HepG2 (cell line): Measurements from ENCODE around the gene CSNK2A1. TPM values are rescaled to one million over a fixed set of nuclear protein-coding genes. Genes with fewer than 3 reads are reported as not detected.

Experiments used
- ATF7 ChIP-seq, 2 experiments: fragments of 450-650 bp in 1 of 2; sonication (generic) in 1 of 2; formaldehyde crosslinking in 1 of 2; IDR thresholded peaks; 2 replicates each; pipeline versions ENCODE4 v1.4.0 to v1.6.1; 2016 to 2020; ENCODE audit warnings: antibody characterized with exemption in 1 of 2, mild to moderate bottlenecking in 1 of 2, missing genetic modification reagents in 1 of 2
- CCAR2 ChIP-seq: fragments of 200-400 bp; formaldehyde crosslinking; optimal IDR thresholded peaks from 2 replicates; pipeline ENCODE3; 2018; ENCODE audit warnings: low read depth, mild to moderate bottlenecking, low read length, moderate library complexity
- CCDC6 ChIP-seq: sonication (generic); formaldehyde crosslinking; IDR thresholded peaks from 2 replicates; pipeline ENCODE4 v1.8.1; 2022; ENCODE audit warnings: mild to moderate bottlenecking, missing genetic modification reagents, moderate library complexity
- CEBPB ChIP-seq: IDR thresholded peaks from 2 replicates; pipeline ENCODE4 v1.6.1; 2011; ENCODE audit warnings: low read depth, low read length, improper control_type of control experiment, borderline replicate concordance
- CREB1 ChIP-seq, 2 experiments: fragments of 450-650 bp in 1 of 2; IDR thresholded peaks; 2 replicates each; pipeline ENCODE4 v1.6.1; 2016 to 2017; ENCODE audit warnings: control low read depth in 1 of 2, mild to moderate bottlenecking in 1 of 2, missing compliant biosample characterization in 1 of 2, missing genetic modification characterization in 1 of 2
- RORA ChIP-seq: sonication (generic); formaldehyde crosslinking; IDR thresholded peaks from 2 replicates; pipeline ENCODE4 v1.5.0; 2020; ENCODE audit warnings: mild to moderate bottlenecking, missing genetic modification reagents, moderate library complexity
- SNAPC2 ChIP-seq: sonication (generic); formaldehyde crosslinking; IDR thresholded peaks from 2 replicates; pipeline ENCODE4 v1.8.1; 2022; ENCODE audit warnings: mild to moderate bottlenecking, missing genetic modification reagents
- SNAPC5 ChIP-seq: sonication (generic); formaldehyde crosslinking; IDR thresholded peaks from 2 replicates; pipeline ENCODE4 v1.8.1; 2023; ENCODE audit warnings: mild to moderate bottlenecking, missing genetic modification reagents, borderline replicate concordance
- STAT5B ChIP-seq: sonication (generic); formaldehyde crosslinking; IDR thresholded peaks from 2 replicates; pipeline ENCODE4 v1.4.0; 2020; ENCODE audit warnings: missing genetic modification reagents
- TAF1 ChIP-seq: sonication (generic); formaldehyde crosslinking; IDR thresholded peaks from 2 replicates; pipeline ENCODE4 v1.4.0; 2020; ENCODE audit warnings: missing genetic modification reagents
- TCF7 ChIP-seq: sonication (generic); IDR thresholded peaks from 2 replicates; pipeline ENCODE4 v1.6.1; 2016; ENCODE audit warnings: antibody characterized with exemption, low read depth
- ZBTB44 ChIP-seq: sonication (generic); formaldehyde crosslinking; IDR thresholded peaks from 2 replicates; pipeline ENCODE4 v1.4.0; 2020; ENCODE audit warnings: missing genetic modification reagents
- ZBTB7B ChIP-seq: sonication (generic); formaldehyde crosslinking; IDR thresholded peaks from 2 replicates; pipeline ENCODE4 v1.4.0; 2020; ENCODE audit warnings: missing genetic modification reagents
- ZFP62 ChIP-seq: sonication (generic); formaldehyde crosslinking; IDR thresholded peaks from 2 replicates; pipeline ENCODE4 v1.4.0; 2020; ENCODE audit warnings: missing genetic modification reagents
- ZFP82 ChIP-seq: sonication (generic); formaldehyde crosslinking; IDR thresholded peaks from 2 replicates; pipeline ENCODE4 v1.5.1; 2020; ENCODE audit warnings: mild to moderate bottlenecking, missing genetic modification reagents, borderline replicate concordance
- ZNF616 ChIP-seq: sonication (generic); formaldehyde crosslinking; IDR thresholded peaks from 2 replicates; pipeline ENCODE4 v1.5.0; 2020; ENCODE audit warnings: low read depth, mild to moderate bottlenecking, missing genetic modification reagents
- polyA plus RNA-seq, 8 experiments: library from polyadenylated mRNA; depleted of rRNA in 3 of 8; stranded (reverse) in 7 of 8; unstranded in 1 of 8; fragments of >200 nt; fragmentation: Illumina TruSeq in 4 of 8; extraction: Trizol in 4 of 8; gene quantifications; 2 replicates each; pipeline versions ENCODE4 v1.2.1 to v1.2.3, GENCODE V29; 2011 to 2016; ENCODE audit warnings: low read depth in 4 of 8, missing spikeins in 1 of 8, mixed read lengths in 1 of 8; ENCODE audit not compliant: insufficient read depth in 1 of 8
- total RNA-seq, 5 experiments: library from RNA; depleted of rRNA; stranded (reverse); fragments of >200 nt; fragmentation: Illumina TruSeq; extraction: Trizol; gene quantifications; 2 replicates each; pipeline ENCODE4 v1.2.3, GENCODE V29; 2016; ENCODE audit warnings: low read depth in 1 of 5

Gene CSNK2A1
- total and polyA plus RNA-seq, 2 of the 13 experiments (the other 11 are each of a cell fraction or from before 2014, with no cell fraction given): 153 to 231 TPM

- TF ChIP-seq ZBTB44 (CRISPR knock-in tag) (no peak), CCAR2 (no peak), SNAPC5 (no peak), ZBTB7B (no peak), ZFP62 (CRISPR knock-in tag) (no peak), CCDC6 (CRISPR knock-in tag) (no peak), STAT5B (no peak), TAF1 (CRISPR knock-in tag) (no peak), SNAPC2 (CRISPR knock-in tag) (no peak), TCF7 (no peak), CEBPB (peak; percentile 3; the same call in 1 of the 2 replicates), ZNF616 (CRISPR knock-in tag) (no peak), RORA (CRISPR knock-in tag) (no peak), CREB1 (IDR thresholded peaks at IDR 0.05) (0 out of 2 replicates have a peak, but pooled peaks have one; percentile 35), CREB1 (CRISPR knock-in tag; IDR thresholded peaks at IDR 0.05) (no peak), ATF7 (IDR thresholded peaks at IDR 0.05) (peak; percentile 80), ATF7 (CRISPR knock-in tag; IDR thresholded peaks at IDR 0.05) (no peak), ZFP82 (no peak)
These were observed 73.7 kb downstream of the CSNK2A1 start (continued) for GRCh38 chr20:469746-470490.
